CD4-positive, alpha-beta memory T cell (primary cell): ENCODE results near the gene PLCL2. TPM values are rescaled to one million over a fixed set of nuclear protein-coding genes. Genes with fewer than 3 reads are reported as not detected.

ENCODE experiments used
- CTCF ChIA-PET: fragments of 350-600 bp; sonication (Branson Sonifier 250); formaldehyde crosslinking; loops from one replicate; lab custom pipeline; 2021; ENCODE audit warnings: inconsistent platforms; ENCODE audit not compliant: partially characterized antibody; lab: Charles Lee
- POLR2A ChIA-PET: fragments of 350-600 bp; sonication (Branson Sonifier 250); formaldehyde crosslinking; loops from one replicate; lab custom pipeline; 2021; ENCODE audit not compliant: partially characterized antibody; lab: Charles Lee
- DNase-seq, 5 donors: peaks; one replicate each; pipeline versions ENCODE4 v3.0.0 to v3.0.0-alpha.2; 2020 to 2022; ENCODE audit warnings: mixed read lengths in 1 of 5
- H3K27ac ChIP-seq: one replicate; pipeline ENCODE4 v1.7.0; 2013; ENCODE audit warnings: low read depth, low read length
- H3K27me3 ChIP-seq: 2 replicates; pipeline ENCODE4 v1.7.0; 2013; ENCODE audit warnings: mild to moderate bottlenecking, low read length, moderate library complexity; ENCODE audit not compliant: insufficient read depth
- H3K36me3 ChIP-seq: 2 replicates; pipeline ENCODE4 v1.7.0; 2013; ENCODE audit warnings: mild to moderate bottlenecking, low read length, moderate library complexity; ENCODE audit not compliant: insufficient read depth
- H3K4me1 ChIP-seq: 2 replicates; pipeline ENCODE4 v1.7.0; 2013; ENCODE audit warnings: mild to moderate bottlenecking, low read length, moderate library complexity; ENCODE audit not compliant: insufficient read depth
- H3K4me3 ChIP-seq, 2 donors: one replicate each; pipeline ENCODE4 v1.7.0; 2013; ENCODE audit warnings: low read length in 2 of 2, mild to moderate bottlenecking in 1 of 2
- H3K9me3 ChIP-seq, 2 donors: one replicate each; pipeline ENCODE4 v1.7.0; 2013; ENCODE audit warnings: low read length in 2 of 2, control low read depth in 1 of 2; ENCODE audit not compliant: control insufficient read depth in 1 of 2
- H3K27ac Mint-ChIP-seq, 7 donors: one replicate each; pipeline ENCODE4 v1.8.0; 2020 to 2021; ENCODE audit warnings: mixed read lengths in 7 of 7, mild to moderate bottlenecking in 6 of 7, inconsistent platforms in 3 of 7, moderate library complexity in 3 of 7
- H3K27me3 Mint-ChIP-seq, 2 donors: one replicate each; pipeline ENCODE4 v1.8.0; 2020 to 2021; ENCODE audit warnings: mixed read lengths in 2 of 2
- H3K36me3 Mint-ChIP-seq, 2 donors: one replicate each; pipeline ENCODE4 v1.8.0; 2020 to 2021; ENCODE audit warnings: mixed read lengths in 2 of 2, inconsistent platforms in 1 of 2, mild to moderate bottlenecking in 1 of 2
- H3K4me1 Mint-ChIP-seq, 4 donors: one replicate each; pipeline ENCODE4 v1.8.0; 2020 to 2021; ENCODE audit warnings: mixed read lengths in 4 of 4, mild to moderate bottlenecking in 1 of 4
- H3K4me3 Mint-ChIP-seq, 8 donors: one replicate each; pipeline ENCODE4 v1.8.0; 2020 to 2021; ENCODE audit warnings: mixed read lengths in 8 of 8, mild to moderate bottlenecking in 7 of 8, moderate library complexity in 6 of 8, inconsistent platforms in 3 of 8
- H3K9me3 Mint-ChIP-seq, 8 donors: one replicate each; pipeline ENCODE4 v1.8.0; 2020 to 2021; ENCODE audit warnings: mixed read lengths in 8 of 8, mild to moderate bottlenecking in 5 of 8, inconsistent platforms in 3 of 8, moderate library complexity in 1 of 8
- intact Hi-C: fragments of 100-400 bp; cut with micrococcal nuclease; formaldehyde crosslinking; loops from one replicate; pipeline ENCODE4 v1.15.1; 2023
- polyA plus RNA-seq, 2 donors: library from polyadenylated mRNA; unstranded; fragments of 300-500 nt; fragmentation: Illumina TruSeq; gene quantifications; one replicate each; pipeline ENCODE4 v1.2.3, GENCODE V29; 2021
- total RNA-seq, 2 experiments: library from RNA; stranded (reverse); gene quantifications; one replicate each; pipeline ENCODE4 v1.2.3, GENCODE V29; 2021

The PLCL2 gene
- total and polyA plus RNA-seq, 4 experiments from 2014 or later = 64.5 to 89.4 (median 68.1) TPM

DNA sequence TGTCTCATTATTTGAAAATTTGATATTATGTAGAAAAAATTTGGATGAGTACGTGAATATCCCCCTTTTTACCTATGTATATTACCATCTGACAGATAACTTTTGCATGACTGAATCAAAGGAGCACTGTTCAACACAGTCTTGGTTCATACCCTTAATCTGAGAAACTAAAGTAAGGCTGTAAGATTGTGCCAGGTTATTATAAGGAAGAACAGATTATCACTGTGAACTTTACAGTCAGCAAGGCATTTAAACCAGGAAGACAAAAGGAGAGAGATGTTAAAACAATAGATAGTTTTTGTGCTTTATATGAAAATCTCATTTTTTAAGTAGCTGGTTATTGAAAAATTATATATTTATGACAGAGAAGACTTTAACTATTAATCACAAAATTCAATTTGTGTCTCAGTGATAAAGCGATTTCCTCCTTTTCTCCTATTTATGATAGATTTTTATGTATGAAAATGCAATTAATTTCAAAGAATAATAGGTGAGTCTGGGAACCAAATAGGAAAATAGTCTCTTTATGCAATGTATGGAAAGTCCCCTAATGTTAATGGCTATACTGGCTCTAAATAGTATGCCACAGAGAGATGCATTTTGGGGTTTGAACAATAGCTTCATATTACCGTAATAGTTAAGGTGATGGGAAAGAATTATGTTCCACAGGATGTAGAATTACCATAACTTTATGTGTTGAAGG is 33.4 kb downstream of the PLCL2 start:
- Mint-ChIP-seq H3K4me3 (peak overlapping the region in 2 of 8 donors; percentile 36 to 53), H3K27ac (peak overlapping the region in 1 of 7 donors; percentile 5), H3K27me3 (no peaks in the 10 kb centered on the region), H3K4me1 (peaks cover 45 to 76% (median 63%) of the 10 kb centered on the region in 4 donors), H3K9me3 (no peaks in the 10 kb centered on the region), H3K36me3 (peaks cover 0 to 2% of the 10 kb centered on the region in 2 donors)
- peaks cover 67% of the 10 kb centered on the region for H3K4me1 ChIP-seq
- CTCF ChIA-PET = interaction anchor here (1.6 kb wide), 1 partner anchor 15 kb away, joined by 3 read pairs; no protein-coding TSS in a partner anchor
- H3K4me3 ChIP-seq = no peak overlapping the region
- POLR2A ChIA-PET = interaction anchor here (0.7 to 1.1 kb wide), 3 partner anchors 14 to 107 kb away, joined by 3 read pairs; no protein-coding TSS in a partner anchor
- H3K27me3 ChIP-seq = no peaks in the 10 kb centered on the region
- no peaks in the 10 kb centered on the region for H3K36me3 ChIP-seq
- H3K9me3 ChIP-seq = no peaks in the 10 kb centered on the region
- intact Hi-C loops = no loop called here
- DNase-seq = no peak
- H3K27ac ChIP-seq = no peak overlapping the region

DNA sequence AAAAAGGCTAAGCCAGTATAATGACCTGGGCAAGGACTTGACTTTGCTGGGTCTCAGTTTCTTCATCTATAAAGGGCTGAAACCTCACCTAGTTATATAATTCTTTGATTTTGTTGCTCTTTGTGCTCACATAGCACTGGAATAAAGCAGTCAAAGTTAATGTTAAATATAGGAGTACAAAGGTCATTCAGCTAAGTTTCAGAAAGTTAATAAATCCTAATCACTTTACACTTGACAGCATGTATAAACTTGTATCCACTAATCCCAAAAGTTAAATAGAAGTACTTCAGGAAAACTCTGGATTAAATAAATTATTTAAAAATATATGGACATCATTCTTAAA is 33.9 kb downstream of the PLCL2 start:
- DNase-seq = no peak
- H3K4me1 ChIP-seq = peaks cover 66% of the 10 kb centered on the region
- ChIA-PET POLR2A (interaction anchor here (0.7 to 1.0 kb wide), 2 partner anchors 25 to 108 kb away, joined by 3 read pairs; no protein-coding TSS in a partner anchor), CTCF (interaction anchor here (1.6 kb wide), 1 partner anchor 16 kb away, joined by 3 read pairs; no protein-coding TSS in a partner anchor)
- intact Hi-C loops = no loop called here
- H3K36me3 ChIP-seq = no peaks in the 10 kb centered on the region
- H3K9me3 ChIP-seq = no peaks in the 10 kb centered on the region
- Mint-ChIP-seq H3K4me1 (peaks cover 48 to 78% (median 67%) of the 10 kb centered on the region in 4 donors), H3K9me3 (peaks cover 0 to 1% (median 0%) of the 10 kb centered on the region in 8 donors), H3K27ac (no peak overlapping the region), H3K36me3 (peaks cover under 1 to 4% of the 10 kb centered on the region in 2 donors), H3K4me3 (no peak overlapping the region), H3K27me3 (no peaks in the 10 kb centered on the region)
- H3K27ac ChIP-seq = no peak overlapping the region
- H3K27me3 ChIP-seq = no peaks in the 10 kb centered on the region
- H3K4me3 ChIP-seq = no peak overlapping the region

DNA sequence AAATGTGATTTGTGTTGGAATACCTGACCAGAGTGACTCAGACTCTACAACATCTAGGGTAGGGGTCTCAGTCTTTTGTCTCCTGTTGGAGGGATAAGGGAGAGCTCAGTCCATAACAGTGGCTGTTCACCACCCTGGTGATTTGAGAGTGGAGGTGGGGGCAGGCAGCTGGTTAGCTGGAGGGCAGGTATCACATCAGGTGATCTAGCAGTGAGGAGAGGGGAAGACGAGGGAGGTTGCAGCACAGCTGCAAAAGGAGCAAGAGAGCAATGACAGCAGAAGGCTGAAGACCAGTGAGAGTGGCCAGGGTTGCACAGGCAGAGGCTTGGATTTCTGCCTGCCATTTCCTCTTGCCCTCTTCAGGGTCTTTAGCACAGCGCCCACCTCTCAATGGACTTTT is 38.4 kb downstream of the PLCL2 start:
- Mint-ChIP-seq H3K36me3 (peaks cover 3 to 7% of the 10 kb centered on the region in 2 donors), H3K4me3 (peak overlapping the region in 1 of 8 donors; percentile 34), H3K4me1 (peaks cover 39 to 75% (median 57%) of the 10 kb centered on the region in 4 donors), H3K9me3 (peaks cover 0 to 5% (median 0%) of the 10 kb centered on the region in 8 donors), H3K27me3 (no peaks in the 10 kb centered on the region), H3K27ac (peak overlapping the region in 3 of 7 donors; percentile 32 to 64 (median 62))
- H3K4me3 ChIP-seq = no peak overlapping the region
- peaks cover 44% of the 10 kb centered on the region for H3K4me1 ChIP-seq
- H3K27me3 ChIP-seq = no peaks in the 10 kb centered on the region
- H3K27ac ChIP-seq = no peak overlapping the region
- intact Hi-C loops = no loop called here
- no peaks in the 10 kb centered on the region for H3K36me3 ChIP-seq
- ChIA-PET POLR2A (no interaction called here), CTCF (no interaction called here)
- no peaks in the 10 kb centered on the region for H3K9me3 ChIP-seq
- no peak for DNase-seq

DNA sequence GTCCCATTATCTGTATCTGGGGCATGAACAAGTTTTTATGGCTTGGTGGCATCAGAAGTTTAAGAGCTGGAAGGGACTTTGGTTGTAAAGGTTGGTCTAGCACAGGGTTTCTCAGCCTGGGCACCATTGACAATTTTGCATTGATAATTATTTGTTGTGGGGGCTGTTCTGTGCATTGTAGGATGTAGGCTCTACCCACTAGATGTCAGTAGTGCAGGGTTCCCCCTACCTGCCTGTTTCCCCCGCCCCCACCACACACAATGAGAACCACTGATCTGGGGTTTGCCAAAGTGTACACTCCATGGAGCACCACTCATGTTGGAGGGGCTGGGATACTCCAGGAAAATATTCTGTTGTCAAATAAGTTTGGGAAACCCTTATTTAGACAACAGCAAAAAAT is 42.7 kb downstream of the PLCL2 start:
- ChIA-PET CTCF (interaction anchor here (0.6 to 1.6 kb wide), 3 partner anchors 13 to 90 kb away, joined by 3 to 4 read pairs (median 3); no protein-coding TSS in a partner anchor), POLR2A (interaction anchor here (1.1 kb wide), 1 partner anchor 86 kb away, joined by 3 read pairs; no protein-coding TSS in a partner anchor)
- Mint-ChIP-seq H3K27me3 (no peaks in the 10 kb centered on the region), H3K27ac (peak overlapping the region in 4 of 7 donors; percentile 11 to 70 (median 24)), H3K4me3 (peak overlapping the region in 3 of 8 donors; percentile 4 to 26 (median 12)), H3K9me3 (peaks cover 0 to 5% (median 0%) of the 10 kb centered on the region in 8 donors), H3K36me3 (peaks cover 12 to 26% of the 10 kb centered on the region in 2 donors), H3K4me1 (peaks cover 52 to 89% (median 74%) of the 10 kb centered on the region in 4 donors)
- H3K27ac ChIP-seq = no peak overlapping the region
- intact Hi-C loops = no loop called here
- H3K9me3 ChIP-seq = no peaks in the 10 kb centered on the region
- H3K4me1 ChIP-seq = peaks cover 55% of the 10 kb centered on the region
- no peaks in the 10 kb centered on the region for H3K27me3 ChIP-seq
- no peak overlapping the region for H3K4me3 ChIP-seq
- no peak for DNase-seq
- no peaks in the 10 kb centered on the region for H3K36me3 ChIP-seq

DNA sequence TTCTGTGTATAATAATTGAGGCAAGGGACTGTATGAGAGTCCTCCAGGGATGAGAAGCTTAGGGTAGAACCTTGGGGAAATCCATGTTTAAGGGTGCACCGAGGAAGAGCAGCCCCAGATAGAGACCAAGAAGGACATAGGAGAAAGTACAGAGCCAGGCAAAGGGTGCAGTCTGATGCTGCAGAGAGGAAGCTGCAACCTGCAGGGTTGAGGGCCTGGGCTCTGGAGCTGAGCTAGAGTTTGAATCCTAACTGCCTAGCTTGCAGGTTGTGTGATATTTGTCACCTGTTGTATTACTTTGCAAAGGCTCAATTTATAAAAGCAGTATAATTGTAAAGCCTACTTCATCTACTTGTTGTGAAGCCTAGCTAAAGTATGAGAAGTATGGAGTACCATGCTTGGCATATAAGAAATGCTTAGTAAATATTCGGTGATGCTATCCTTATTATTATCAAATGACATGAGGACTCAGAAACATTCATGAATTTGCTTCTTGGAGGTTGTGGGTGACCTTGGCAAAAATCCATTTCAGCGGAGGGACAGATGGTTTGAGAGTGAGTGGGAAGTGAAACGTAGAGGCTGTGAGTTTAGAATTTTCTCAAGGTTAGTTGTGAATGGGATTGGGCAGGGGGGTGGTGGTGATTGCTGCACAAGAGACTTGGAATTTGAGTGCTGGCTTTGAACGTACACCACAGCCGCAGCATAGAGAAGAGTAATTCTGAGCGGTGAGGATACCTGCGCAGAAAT is 43.8 kb downstream of the PLCL2 start:
- H3K27me3 ChIP-seq = no peaks in the 10 kb centered on the region
- ChIA-PET CTCF (interaction anchor here (0.7 to 1.6 kb wide), 2 partner anchors 22 to 89 kb away, joined by 3 to 4 read pairs; no protein-coding TSS in a partner anchor), POLR2A (interaction anchor here (0.7 to 1.1 kb wide), 3 partner anchors 27 to 87 kb away, joined by 3 to 4 read pairs (median 3); partner anchors contain the start of gene PLCL2)
- no peaks in the 10 kb centered on the region for H3K36me3 ChIP-seq
- no peak overlapping the region for H3K27ac ChIP-seq
- peaks cover 20 to 29% of the 10 kb centered on the region in 2 donors for H3K36me3 Mint-ChIP-seq
- H3K27ac Mint-ChIP-seq = peak overlapping the region; percentile 4 to 74 (median 65)
- no peaks in the 10 kb centered on the region for H3K9me3 ChIP-seq
- H3K4me1 ChIP-seq = peaks cover 66% of the 10 kb centered on the region
- no peak overlapping the region for H3K4me3 ChIP-seq
- intact Hi-C loops = no loop called here
- H3K4me1 Mint-ChIP-seq = peaks cover 54 to 93% (median 78%) of the 10 kb centered on the region in 4 donors
- no peaks in the 10 kb centered on the region for H3K27me3 Mint-ChIP-seq
- peak overlapping the region in 6 of 8 donors; percentile 14 to 63 (median 40) for H3K4me3 Mint-ChIP-seq
- no peak for DNase-seq
- peaks cover 0 to 5% (median 0%) of the 10 kb centered on the region in 8 donors for H3K9me3 Mint-ChIP-seq

DNA sequence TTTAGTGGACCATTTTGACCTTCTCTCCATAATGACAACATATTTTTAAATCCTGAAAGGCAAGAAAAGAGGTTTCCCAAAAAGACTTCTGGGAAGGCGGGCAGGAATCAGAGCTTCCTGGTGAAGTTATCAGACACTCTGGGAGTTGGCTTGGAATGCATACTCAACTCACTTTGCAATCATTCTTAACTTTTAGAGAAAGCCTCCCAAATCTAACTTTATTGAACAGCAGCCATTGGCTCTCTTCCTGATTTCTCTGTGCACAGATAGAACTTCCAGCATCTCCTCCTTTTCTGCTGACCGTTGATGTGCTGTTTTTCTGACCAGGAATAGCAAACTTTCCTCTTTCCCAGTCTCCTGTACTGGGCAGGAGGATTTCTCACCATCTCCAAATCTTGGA is 44.6 kb downstream of the PLCL2 start:
- Mint-ChIP-seq H3K4me1 (peaks cover 56 to 93% (median 81%) of the 10 kb centered on the region in 4 donors), H3K4me3 (peak overlapping the region in 3 of 8 donors; percentile 20 to 26 (median 22)), H3K27ac (peak overlapping the region in 2 of 7 donors; percentile 5 to 72), H3K36me3 (peaks cover 18 to 29% of the 10 kb centered on the region in 2 donors), H3K9me3 (peaks cover 0 to 5% (median 0%) of the 10 kb centered on the region in 8 donors), H3K27me3 (no peaks in the 10 kb centered on the region)
- Histone ChIP-seq H3K27me3 (no peaks in the 10 kb centered on the region), H3K27ac (no peak overlapping the region), H3K4me1 (peaks cover 72% of the 10 kb centered on the region), H3K4me3 (no peak overlapping the region), H3K36me3 (no peaks in the 10 kb centered on the region), H3K9me3 (no peaks in the 10 kb centered on the region)
- DNase-seq = no peak
- intact Hi-C loops = no loop called here
- POLR2A ChIA-PET = no interaction called here
- CTCF ChIA-PET = no interaction called here
